HEK293 (cell line): ENCODE data around the gene SSU72.

Source experiments
- FEZF1 ChIP-seq: fragments of 450-650 bp; formaldehyde crosslinking; IDR thresholded peaks from 2 replicates; pipeline ENCODE4 v1.5.1; 2016; ENCODE audit warnings: missing biosample characterization, missing genetic modification characterization
- SP7 ChIP-seq: fragments of 450-650 bp; formaldehyde crosslinking; IDR thresholded peaks from 2 replicates; pipeline ENCODE4 v1.5.1; 2016; ENCODE audit warnings: missing biosample characterization, missing genetic modification characterization
- YY1 ChIP-seq: fragments of 450-650 bp; formaldehyde crosslinking; IDR thresholded peaks from 2 replicates; pipeline ENCODE4 v1.5.1; 2018; ENCODE audit warnings: missing biosample characterization, missing genetic modification characterization
- ZFP3 ChIP-seq: fragments of 450-650 bp; formaldehyde crosslinking; IDR thresholded peaks from 2 replicates; pipeline ENCODE4 v1.5.1; 2016; ENCODE audit warnings: low read depth, missing biosample characterization, missing genetic modification characterization
- ZNF112 ChIP-seq: fragments of 450-650 bp; formaldehyde crosslinking; IDR thresholded peaks from 2 replicates; pipeline ENCODE4 v1.5.0; 2017; ENCODE audit warnings: missing biosample characterization, missing genetic modification characterization
- ZNF132 ChIP-seq: fragments of 450-650 bp; formaldehyde crosslinking; IDR thresholded peaks from 2 replicates; pipeline ENCODE4 v1.5.1; 2017; ENCODE audit warnings: missing biosample characterization, missing genetic modification characterization, borderline replicate concordance
- ZNF248 ChIP-seq: fragments of 450-650 bp; formaldehyde crosslinking; IDR thresholded peaks from 2 replicates; pipeline ENCODE4 v1.5.1; 2017; ENCODE audit warnings: missing biosample characterization, missing genetic modification characterization
- ZNF341 ChIP-seq: fragments of 450-650 bp; formaldehyde crosslinking; IDR thresholded peaks from 2 replicates; pipeline ENCODE4; 2016; ENCODE audit warnings: low read depth, missing biosample characterization, missing genetic modification characterization
- ZNF433 ChIP-seq: fragments of 450-650 bp; formaldehyde crosslinking; IDR thresholded peaks from 2 replicates; pipeline ENCODE4 v1.5.1; 2016; ENCODE audit warnings: missing biosample characterization, missing genetic modification characterization, low read depth
- ZNF501 ChIP-seq: fragments of 450-650 bp; formaldehyde crosslinking; IDR thresholded peaks from 2 replicates; pipeline ENCODE4 v1.5.1; 2016; ENCODE audit warnings: missing biosample characterization, missing genetic modification characterization
- ZNF529 ChIP-seq: fragments of 450-650 bp; formaldehyde crosslinking; IDR thresholded peaks from 2 replicates; pipeline ENCODE4 v1.5.1; 2017; ENCODE audit warnings: missing genetic modification characterization, missing biosample characterization; ENCODE audit not compliant: insufficient replicate concordance
- ZNF76 ChIP-seq: fragments of 450-650 bp; formaldehyde crosslinking; IDR thresholded peaks from 2 replicates; pipeline ENCODE4; 2016; ENCODE audit warnings: low read depth, missing biosample characterization, missing genetic modification characterization, borderline replicate concordance
- ZNF785 ChIP-seq: fragments of 450-650 bp; formaldehyde crosslinking; IDR thresholded peaks from 2 replicates; pipeline ENCODE4 v1.5.1; 2016; ENCODE audit warnings: missing biosample characterization, missing genetic modification characterization
- TF ChIP-seq, protein P1 (sequence below): fragments of 450-650 bp; formaldehyde crosslinking; IDR thresholded peaks from 2 replicates; pipeline ENCODE4 v1.5.0; 2017; ENCODE audit warnings: missing biosample characterization, missing genetic modification characterization, borderline replicate concordance
- TF ChIP-seq, protein P2 (sequence below): fragments of 450-650 bp; formaldehyde crosslinking; IDR thresholded peaks from 2 replicates; pipeline ENCODE4 v1.5.1; 2016; ENCODE audit warnings: missing biosample characterization, missing genetic modification characterization
- TF ChIP-seq, protein P3 (sequence below): fragments of 450-650 bp; formaldehyde crosslinking; IDR thresholded peaks from 2 replicates; pipeline ENCODE4 v1.5.1; 2017; ENCODE audit warnings: missing biosample characterization, missing genetic modification characterization
- TF ChIP-seq, protein P4 (sequence below): fragments of 450-650 bp; formaldehyde crosslinking; IDR thresholded peaks from 2 replicates; pipeline ENCODE4 v1.5.1; 2016; ENCODE audit warnings: missing biosample characterization, missing genetic modification characterization
- TF ChIP-seq, protein P5 (sequence below): fragments of 450-650 bp; formaldehyde crosslinking; IDR thresholded peaks from 2 replicates; pipeline ENCODE4 v1.5.1; 2016; ENCODE audit warnings: missing biosample characterization, missing genetic modification characterization
- TF ChIP-seq, protein P6 (sequence below): fragments of 450-650 bp; formaldehyde crosslinking; IDR thresholded peaks from 2 replicates; pipeline ENCODE4 v1.5.1; 2017; ENCODE audit warnings: missing biosample characterization, missing genetic modification characterization
- TF ChIP-seq, protein P7 (sequence below): fragments of 450-650 bp; formaldehyde crosslinking; IDR thresholded peaks from 2 replicates; pipeline ENCODE4 v1.5.1; 2016; ENCODE audit warnings: missing biosample characterization, missing genetic modification characterization
- TF ChIP-seq, protein P8 (sequence below): fragments of 450-650 bp; formaldehyde crosslinking; IDR thresholded peaks from 2 replicates; pipeline ENCODE4 v1.5.1; 2016; ENCODE audit warnings: missing biosample characterization, missing genetic modification characterization

Gene SSU72

DNA sequence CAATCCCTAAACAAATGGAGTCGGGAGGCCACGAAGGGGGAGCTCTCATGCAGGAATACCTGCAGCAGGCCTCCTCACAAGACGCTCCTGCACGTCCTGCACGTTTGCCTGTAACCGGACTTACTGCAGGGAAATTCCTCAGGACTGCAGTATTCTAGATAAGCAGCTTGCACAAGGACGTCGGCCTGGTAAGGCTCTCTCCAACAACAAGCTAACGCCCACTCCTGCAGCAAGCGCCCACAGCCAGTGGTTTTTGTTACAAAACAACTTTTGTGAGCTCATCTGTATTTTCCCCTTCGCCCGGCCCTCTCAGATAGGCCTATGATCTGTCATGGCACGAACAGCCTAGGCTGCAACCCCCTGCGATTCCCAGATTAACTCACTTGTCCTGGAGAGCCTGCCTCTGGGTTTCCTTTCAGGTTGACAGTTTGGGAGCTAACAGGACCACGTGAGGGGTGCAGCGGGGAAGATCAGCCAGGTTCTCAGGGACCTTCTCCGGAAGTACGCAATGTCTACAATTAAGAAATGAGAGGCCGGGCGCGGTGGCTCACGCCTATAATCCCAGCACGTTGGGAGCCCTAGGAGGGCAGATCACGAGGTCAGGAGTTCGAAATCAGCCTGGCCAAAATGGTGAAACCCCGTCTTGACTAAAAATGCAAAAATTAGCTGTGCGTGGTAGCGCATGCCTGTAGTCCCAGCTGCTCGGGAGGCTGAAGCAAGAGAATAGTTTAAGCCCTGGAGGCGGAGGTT is 39.7 kb upstream of the SSU72 start (continued):
- TF ChIP-seq ZNF433: no peak
- no peak for TF ChIP-seq ZNF248 (tag by site-specific recombination)
- no peak; the same call in 1 of the 2 replicates for TF ChIP-seq ZNF785 (tag by site-specific recombination)
- 0 out of 2 replicates have a peak, but pooled peaks have one; percentile 25 for TF ChIP-seq SP7 (tag by site-specific recombination)
- TF ChIP-seq, protein P1, sequence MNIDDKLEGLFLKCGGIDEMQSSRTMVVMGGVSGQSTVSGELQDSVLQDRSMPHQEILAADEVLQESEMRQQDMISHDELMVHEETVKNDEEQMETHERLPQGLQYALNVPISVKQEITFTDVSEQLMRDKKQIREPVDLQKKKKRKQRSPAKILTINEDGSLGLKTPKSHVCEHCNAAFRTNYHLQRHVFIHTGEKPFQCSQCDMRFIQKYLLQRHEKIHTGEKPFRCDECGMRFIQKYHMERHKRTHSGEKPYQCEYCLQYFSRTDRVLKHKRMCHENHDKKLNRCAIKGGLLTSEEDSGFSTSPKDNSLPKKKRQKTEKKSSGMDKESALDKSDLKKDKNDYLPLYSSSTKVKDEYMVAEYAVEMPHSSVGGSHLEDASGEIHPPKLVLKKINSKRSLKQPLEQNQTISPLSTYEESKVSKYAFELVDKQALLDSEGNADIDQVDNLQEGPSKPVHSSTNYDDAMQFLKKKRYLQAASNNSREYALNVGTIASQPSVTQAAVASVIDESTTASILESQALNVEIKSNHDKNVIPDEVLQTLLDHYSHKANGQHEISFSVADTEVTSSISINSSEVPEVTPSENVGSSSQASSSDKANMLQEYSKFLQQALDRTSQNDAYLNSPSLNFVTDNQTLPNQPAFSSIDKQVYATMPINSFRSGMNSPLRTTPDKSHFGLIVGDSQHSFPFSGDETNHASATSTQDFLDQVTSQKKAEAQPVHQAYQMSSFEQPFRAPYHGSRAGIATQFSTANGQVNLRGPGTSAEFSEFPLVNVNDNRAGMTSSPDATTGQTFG (tag by site-specific recombination): no peak
- TF ChIP-seq ZNF132 (tag by site-specific recombination): no peak
- TF ChIP-seq, protein P2, sequence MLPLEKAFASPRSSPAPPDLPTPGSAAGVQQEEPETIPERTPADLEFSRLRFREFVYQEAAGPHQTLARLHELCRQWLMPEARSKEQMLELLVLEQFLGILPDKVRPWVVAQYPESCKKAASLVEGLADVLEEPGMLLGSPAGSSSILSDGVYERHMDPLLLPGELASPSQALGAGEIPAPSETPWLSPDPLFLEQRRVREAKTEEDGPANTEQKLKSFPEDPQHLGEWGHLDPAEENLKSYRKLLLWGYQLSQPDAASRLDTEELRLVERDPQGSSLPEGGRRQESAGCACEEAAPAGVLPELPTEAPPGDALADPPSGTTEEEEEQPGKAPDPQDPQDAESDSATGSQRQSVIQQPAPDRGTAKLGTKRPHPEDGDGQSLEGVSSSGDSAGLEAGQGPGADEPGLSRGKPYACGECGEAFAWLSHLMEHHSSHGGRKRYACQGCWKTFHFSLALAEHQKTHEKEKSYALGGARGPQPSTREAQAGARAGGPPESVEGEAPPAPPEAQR: 0 out of 2 replicates have a peak, but pooled peaks have one; percentile 17
- no peak for TF ChIP-seq ZNF529 (tag by site-specific recombination)
- no peak for TF ChIP-seq YY1
- no peak for TF ChIP-seq ZNF112 (tag by site-specific recombination)
- peak; percentile 11; the same call in 1 of the 2 replicates for TF ChIP-seq ZNF341 (tag by site-specific recombination)
- TF ChIP-seq, protein P3, sequence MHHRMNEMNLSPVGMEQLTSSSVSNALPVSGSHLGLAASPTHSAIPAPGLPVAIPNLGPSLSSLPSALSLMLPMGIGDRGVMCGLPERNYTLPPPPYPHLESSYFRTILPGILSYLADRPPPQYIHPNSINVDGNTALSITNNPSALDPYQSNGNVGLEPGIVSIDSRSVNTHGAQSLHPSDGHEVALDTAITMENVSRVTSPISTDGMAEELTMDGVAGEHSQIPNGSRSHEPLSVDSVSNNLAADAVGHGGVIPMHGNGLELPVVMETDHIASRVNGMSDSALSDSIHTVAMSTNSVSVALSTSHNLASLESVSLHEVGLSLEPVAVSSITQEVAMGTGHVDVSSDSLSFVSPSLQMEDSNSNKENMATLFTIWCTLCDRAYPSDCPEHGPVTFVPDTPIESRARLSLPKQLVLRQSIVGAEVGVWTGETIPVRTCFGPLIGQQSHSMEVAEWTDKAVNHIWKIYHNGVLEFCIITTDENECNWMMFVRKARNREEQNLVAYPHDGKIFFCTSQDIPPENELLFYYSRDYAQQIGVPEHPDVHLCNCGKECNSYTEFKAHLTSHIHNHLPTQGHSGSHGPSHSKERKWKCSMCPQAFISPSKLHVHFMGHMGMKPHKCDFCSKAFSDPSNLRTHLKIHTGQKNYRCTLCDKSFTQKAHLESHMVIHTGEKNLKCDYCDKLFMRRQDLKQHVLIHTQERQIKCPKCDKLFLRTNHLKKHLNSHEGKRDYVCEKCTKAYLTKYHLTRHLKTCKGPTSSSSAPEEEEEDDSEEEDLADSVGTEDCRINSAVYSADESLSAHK: no peak
- TF ChIP-seq, protein P4, sequence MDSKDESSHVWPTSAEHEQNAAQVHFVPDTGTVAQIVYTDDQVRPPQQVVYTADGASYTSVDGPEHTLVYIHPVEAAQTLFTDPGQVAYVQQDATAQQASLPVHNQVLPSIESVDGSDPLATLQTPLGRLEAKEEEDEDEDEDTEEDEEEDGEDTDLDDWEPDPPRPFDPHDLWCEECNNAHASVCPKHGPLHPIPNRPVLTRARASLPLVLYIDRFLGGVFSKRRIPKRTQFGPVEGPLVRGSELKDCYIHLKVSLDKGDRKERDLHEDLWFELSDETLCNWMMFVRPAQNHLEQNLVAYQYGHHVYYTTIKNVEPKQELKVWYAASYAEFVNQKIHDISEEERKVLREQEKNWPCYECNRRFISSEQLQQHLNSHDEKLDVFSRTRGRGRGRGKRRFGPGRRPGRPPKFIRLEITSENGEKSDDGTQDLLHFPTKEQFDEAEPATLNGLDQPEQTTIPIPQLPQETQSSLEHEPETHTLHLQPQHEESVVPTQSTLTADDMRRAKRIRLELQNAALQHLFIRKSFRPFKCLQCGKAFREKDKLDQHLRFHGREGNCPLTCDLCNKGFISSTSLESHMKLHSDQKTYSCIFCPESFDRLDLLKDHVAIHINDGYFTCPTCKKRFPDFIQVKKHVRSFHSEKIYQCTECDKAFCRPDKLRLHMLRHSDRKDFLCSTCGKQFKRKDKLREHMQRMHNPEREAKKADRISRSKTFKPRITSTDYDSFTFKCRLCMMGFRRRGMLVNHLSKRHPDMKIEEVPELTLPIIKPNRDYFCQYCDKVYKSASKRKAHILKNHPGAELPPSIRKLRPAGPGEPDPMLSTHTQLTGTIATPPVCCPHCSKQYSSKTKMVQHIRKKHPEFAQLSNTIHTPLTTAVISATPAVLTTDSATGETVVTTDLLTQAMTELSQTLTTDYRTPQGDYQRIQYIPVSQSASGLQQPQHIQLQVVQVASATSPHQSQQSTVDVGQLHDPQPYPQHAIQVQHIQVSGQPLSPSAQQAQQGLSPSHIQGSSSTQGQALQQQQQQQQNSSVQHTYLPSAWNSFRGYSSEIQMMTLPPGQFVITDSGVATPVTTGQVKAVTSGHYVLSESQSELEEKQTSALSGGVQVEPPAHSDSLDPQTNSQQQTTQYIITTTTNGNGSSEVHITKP (tag by site-specific recombination): no peak
- TF ChIP-seq, protein P5, sequence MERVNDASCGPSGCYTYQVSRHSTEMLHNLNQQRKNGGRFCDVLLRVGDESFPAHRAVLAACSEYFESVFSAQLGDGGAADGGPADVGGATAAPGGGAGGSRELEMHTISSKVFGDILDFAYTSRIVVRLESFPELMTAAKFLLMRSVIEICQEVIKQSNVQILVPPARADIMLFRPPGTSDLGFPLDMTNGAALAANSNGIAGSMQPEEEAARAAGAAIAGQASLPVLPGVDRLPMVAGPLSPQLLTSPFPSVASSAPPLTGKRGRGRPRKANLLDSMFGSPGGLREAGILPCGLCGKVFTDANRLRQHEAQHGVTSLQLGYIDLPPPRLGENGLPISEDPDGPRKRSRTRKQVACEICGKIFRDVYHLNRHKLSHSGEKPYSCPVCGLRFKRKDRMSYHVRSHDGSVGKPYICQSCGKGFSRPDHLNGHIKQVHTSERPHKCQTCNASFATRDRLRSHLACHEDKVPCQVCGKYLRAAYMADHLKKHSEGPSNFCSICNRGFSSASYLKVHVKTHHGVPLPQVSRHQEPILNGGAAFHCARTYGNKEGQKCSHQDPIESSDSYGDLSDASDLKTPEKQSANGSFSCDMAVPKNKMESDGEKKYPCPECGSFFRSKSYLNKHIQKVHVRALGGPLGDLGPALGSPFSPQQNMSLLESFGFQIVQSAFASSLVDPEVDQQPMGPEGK: no peak
- 0 out of 2 replicates have a peak, but pooled peaks have one; percentile 24 for TF ChIP-seq ZNF501
- TF ChIP-seq, protein P6, sequence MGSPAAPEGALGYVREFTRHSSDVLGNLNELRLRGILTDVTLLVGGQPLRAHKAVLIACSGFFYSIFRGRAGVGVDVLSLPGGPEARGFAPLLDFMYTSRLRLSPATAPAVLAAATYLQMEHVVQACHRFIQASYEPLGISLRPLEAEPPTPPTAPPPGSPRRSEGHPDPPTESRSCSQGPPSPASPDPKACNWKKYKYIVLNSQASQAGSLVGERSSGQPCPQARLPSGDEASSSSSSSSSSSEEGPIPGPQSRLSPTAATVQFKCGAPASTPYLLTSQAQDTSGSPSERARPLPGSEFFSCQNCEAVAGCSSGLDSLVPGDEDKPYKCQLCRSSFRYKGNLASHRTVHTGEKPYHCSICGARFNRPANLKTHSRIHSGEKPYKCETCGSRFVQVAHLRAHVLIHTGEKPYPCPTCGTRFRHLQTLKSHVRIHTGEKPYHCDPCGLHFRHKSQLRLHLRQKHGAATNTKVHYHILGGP (tag by site-specific recombination): no peak
- TF ChIP-seq, protein P7, sequence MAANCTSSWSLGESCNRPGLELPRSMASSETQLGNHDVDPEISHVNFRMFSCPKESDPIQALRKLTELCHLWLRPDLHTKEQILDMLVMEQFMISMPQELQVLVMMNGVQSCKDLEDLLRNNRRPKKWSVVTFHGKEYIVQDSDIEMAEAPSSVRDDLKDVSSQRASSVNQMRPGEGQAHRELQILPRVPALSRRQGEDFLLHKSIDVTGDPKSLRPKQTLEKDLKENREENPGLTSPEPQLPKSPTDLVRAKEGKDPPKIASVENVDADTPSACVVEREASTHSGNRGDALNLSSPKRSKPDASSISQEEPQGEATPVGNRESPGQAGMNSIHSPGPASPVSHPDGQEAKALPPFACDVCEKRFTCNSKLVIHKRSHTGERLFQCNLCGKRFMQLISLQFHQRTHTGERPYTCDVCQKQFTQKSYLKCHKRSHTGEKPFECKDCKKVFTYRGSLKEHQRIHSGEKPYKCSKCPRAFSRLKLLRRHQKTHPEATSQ (tag by site-specific recombination): no peak
- TF ChIP-seq ZNF76: no peak
- TF ChIP-seq, protein P8, sequence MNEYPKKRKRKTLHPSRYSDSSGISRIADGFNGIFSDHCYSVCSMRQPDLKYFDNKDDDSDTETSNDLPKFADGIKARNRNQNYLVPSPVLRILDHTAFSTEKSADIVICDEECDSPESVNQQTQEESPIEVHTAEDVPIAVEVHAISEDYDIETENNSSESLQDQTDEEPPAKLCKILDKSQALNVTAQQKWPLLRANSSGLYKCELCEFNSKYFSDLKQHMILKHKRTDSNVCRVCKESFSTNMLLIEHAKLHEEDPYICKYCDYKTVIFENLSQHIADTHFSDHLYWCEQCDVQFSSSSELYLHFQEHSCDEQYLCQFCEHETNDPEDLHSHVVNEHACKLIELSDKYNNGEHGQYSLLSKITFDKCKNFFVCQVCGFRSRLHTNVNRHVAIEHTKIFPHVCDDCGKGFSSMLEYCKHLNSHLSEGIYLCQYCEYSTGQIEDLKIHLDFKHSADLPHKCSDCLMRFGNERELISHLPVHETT (tag by site-specific recombination): 0 out of 2 replicates have a peak, but pooled peaks have one; percentile 56
- no peak for TF ChIP-seq FEZF1
- no peak for TF ChIP-seq ZFP3 (tag by site-specific recombination)
